H1 (cell line): ENCODE results near the gene COL5A1. TPM values are rescaled to one million over a fixed set of nuclear protein-coding genes. Genes with fewer than 3 reads are reported as not detected.
"Not testable (repeated sequence)": the region's sequence is repeated elsewhere in the genome, so short reads cannot be mapped to it uniquely, and the experiment has no call there.

Experiments
- CTCF ChIA-PET: fragments of 300-600 bp; sonication (Branson Sonifier 250); formaldehyde crosslinking; loops from one replicate; lab custom pipeline; 2021; ENCODE audit not compliant: partially characterized antibody; lab: Charles Lee
- POLR2A ChIA-PET: fragments of 300-600 bp; sonication (Branson Sonifier 250); formaldehyde crosslinking; loops from one replicate; lab custom pipeline; 2021; ENCODE audit warnings: inconsistent platforms; ENCODE audit not compliant: partially characterized antibody; lab: Charles Lee
- DNase-seq, 2 experiments: peaks; one replicate each; pipeline versions ENCODE4 v3.0.0 to v3.0.0-alpha.2; 2010 to 2022; ENCODE audit warnings: low spot score in 2 of 2, low read depth in 1 of 2, mixed read lengths in 1 of 2
- FAIRE-seq: peaks from 2 replicates; lab custom pipeline; 2011; peaks lifted over from hg19 to GRCh38; lab: Jason Lieb, UNC
- H2AFZ ChIP-seq: 2 replicates; pipeline ENCODE4 v1.8.1; 2012; ENCODE audit warnings: low read length, inconsistent platforms
- H2AK5ac ChIP-seq: 2 replicates; pipeline ENCODE4 v1.6.1; 2013; ENCODE audit warnings: low read depth, low read length
- H2BK120ac ChIP-seq: replicated peaks from 2 replicates; pipeline ENCODE3; 2013; ENCODE audit warnings: low read depth, low read length, inconsistent platforms
- H2BK12ac ChIP-seq: 2 replicates; pipeline ENCODE4 v1.6.1; 2013; ENCODE audit warnings: low read depth, low read length
- H2BK15ac ChIP-seq: 2 replicates; pipeline ENCODE4 v1.6.1; 2013; ENCODE audit warnings: low read length
- H2BK20ac ChIP-seq: 2 replicates; pipeline ENCODE4 v1.6.1; 2013; ENCODE audit warnings: low read length
- H2BK5ac ChIP-seq: 2 replicates; pipeline ENCODE4 v1.6.1; 2013; ENCODE audit warnings: low read depth, low read length
- H3K14ac ChIP-seq: 2 replicates; pipeline ENCODE4 v1.6.1; 2013; ENCODE audit warnings: inconsistent platforms; ENCODE audit not compliant: insufficient read length
- H3K18ac ChIP-seq: 2 replicates; pipeline ENCODE4 v1.6.1; 2013; ENCODE audit warnings: low read length; ENCODE audit errors: extremely low read depth
- H3K23ac ChIP-seq: 2 replicates; pipeline ENCODE4 v1.6.1; 2013; ENCODE audit warnings: inconsistent platforms; ENCODE audit not compliant: insufficient read length
- H3K23me2 ChIP-seq: 2 replicates; pipeline ENCODE4 v1.6.1; 2013; ENCODE audit warnings: low read depth, low read length
- H3K27ac ChIP-seq: 2 replicates; pipeline ENCODE4 v1.6.1; 2011; ENCODE audit warnings: low read depth, low read length, inconsistent platforms
- H3K27me3 ChIP-seq, 4 experiments: replicated peaks in 1 of 4; 1 replicate in 1 of 4; 2 replicates in 3 of 4; pipeline versions ENCODE4 v1.6.1 to v1.8.1; 2011 to 2013; ENCODE audit warnings: low read length in 3 of 4, mild to moderate bottlenecking in 3 of 4, inconsistent platforms in 2 of 4, mixed read lengths in 2 of 4, moderate library complexity in 1 of 4; ENCODE audit not compliant: control insufficient read depth in 3 of 4, insufficient read depth in 3 of 4; ENCODE audit errors: extremely low read depth in 1 of 4
- H3K36me3 ChIP-seq, 4 experiments: 2 replicates each; pipeline versions ENCODE4 v1.6.1 to v1.8.1; 2011 to 2013; ENCODE audit warnings: mild to moderate bottlenecking in 4 of 4, low read length in 3 of 4, moderate library complexity in 2 of 4, control low read depth in 1 of 4, inconsistent platforms in 1 of 4; ENCODE audit not compliant: insufficient read depth in 4 of 4, control insufficient read depth in 2 of 4
- H3K4ac ChIP-seq: replicated peaks from 2 replicates; pipeline ENCODE3; 2013; ENCODE audit warnings: low read length, low read depth, mixed read lengths, inconsistent platforms; ENCODE audit not compliant: insufficient read length
- H3K4me1 ChIP-seq, 4 experiments: replicated peaks in 1 of 4; 1 replicate in 1 of 4; 2 replicates in 3 of 4; pipeline versions ENCODE4 v1.6.1 to v1.8.1; 2011 to 2013; ENCODE audit warnings: low read length in 3 of 4, inconsistent platforms in 2 of 4, mixed read lengths in 1 of 4; ENCODE audit not compliant: insufficient read depth in 4 of 4, control insufficient read depth in 3 of 4
- H3K4me2 ChIP-seq, 2 experiments: 2 replicates each; pipeline versions ENCODE4 v1.6.1 to v1.8.1; 2011 to 2013; ENCODE audit warnings: low read depth in 2 of 2, low read length in 2 of 2, control low read depth in 1 of 2, inconsistent platforms in 1 of 2, mild to moderate bottlenecking in 1 of 2; ENCODE audit not compliant: insufficient read depth in 1 of 2
- H3K4me3 ChIP-seq, 4 experiments: fragments of 200-600, 300-600 bp in 1 of 4; sonication (generic), shearing (Covaris generic), sonication (Bioruptor Twin) in 1 of 4; 2 replicates each; pipeline versions ENCODE4 v1.5.1 to v1.8.1; 2011 to 2016; ENCODE audit warnings: low read length in 4 of 4, low read depth in 3 of 4, control low read depth in 2 of 4, inconsistent platforms in 2 of 4, mild to moderate bottlenecking in 2 of 4, mixed read lengths in 1 of 4, moderate library complexity in 1 of 4; ENCODE audit not compliant: insufficient read depth in 2 of 4; ENCODE audit errors: extremely low read depth in 1 of 4
- H3K56ac ChIP-seq: replicated peaks from 2 replicates; pipeline ENCODE3; 2013; ENCODE audit warnings: low read depth, mild to moderate bottlenecking, mixed read lengths, low read length, inconsistent platforms; ENCODE audit not compliant: insufficient read length
- H3K79me1 ChIP-seq: 2 replicates; pipeline ENCODE4 v1.6.1; 2013; ENCODE audit warnings: low read depth, low read length, control low read depth
- H3K79me2 ChIP-seq, 2 experiments: 2 replicates each; pipeline versions ENCODE4 v1.6.1 to v1.8.1; 2012 to 2013; ENCODE audit warnings: low read length in 2 of 2, mild to moderate bottlenecking in 2 of 2, inconsistent platforms in 1 of 2; ENCODE audit not compliant: insufficient read depth in 2 of 2, control insufficient read depth in 1 of 2
- H3K9ac ChIP-seq, 4 experiments: replicated peaks in 1 of 4; 1 replicate in 1 of 4; 2 replicates in 3 of 4; pipeline versions ENCODE4 v1.6.1 to v1.8.1; 2011 to 2013; ENCODE audit warnings: low read depth in 3 of 4, low read length in 3 of 4, control low read depth in 2 of 4, mild to moderate bottlenecking in 2 of 4, moderate library complexity in 2 of 4, inconsistent platforms in 1 of 4; ENCODE audit errors: extremely low read depth in 1 of 4
- H3K9me3 ChIP-seq, 2 experiments: 2 replicates each; pipeline versions ENCODE4 v1.6.1 to v1.8.1; 2012 to 2013; ENCODE audit warnings: mild to moderate bottlenecking in 2 of 2, moderate library complexity in 2 of 2, control low read depth in 1 of 2, inconsistent platforms in 1 of 2, low read depth in 1 of 2, low read length in 1 of 2, mixed read lengths in 1 of 2; ENCODE audit not compliant: insufficient read depth in 2 of 2
- H4K20me1 ChIP-seq, 2 experiments: replicated peaks in 1 of 2; 2 replicates each; pipeline versions ENCODE3 to v1.8.1; 2011 to 2013; ENCODE audit warnings: inconsistent platforms in 2 of 2, low read length in 2 of 2, mild to moderate bottlenecking in 1 of 2; ENCODE audit not compliant: insufficient read depth in 2 of 2, control insufficient read depth in 1 of 2
- H4K5ac ChIP-seq: 2 replicates; pipeline ENCODE4 v1.6.1; 2013; ENCODE audit warnings: low read length, low read depth, mixed read lengths, inconsistent platforms; ENCODE audit not compliant: insufficient read length
- H4K8ac ChIP-seq: 2 replicates; pipeline ENCODE4 v1.8.0; 2013; ENCODE audit warnings: mild to moderate bottlenecking, moderate library complexity, low read length, inconsistent platforms; ENCODE audit not compliant: insufficient read depth; ENCODE audit errors: extremely low read depth
- H4K91ac ChIP-seq: replicated peaks from 2 replicates; pipeline ENCODE3; 2013; ENCODE audit warnings: low read length, mixed read lengths, inconsistent platforms; ENCODE audit not compliant: insufficient read length
- WGBS, 2 experiments: shearing (Covaris generic) in 1 of 2; methylation state at CpG; one replicate each; pipeline versions ENCODE4 v1.1.6 to v1.1.7; 2013 to 2015; ENCODE audit warnings: low lambda C conversion rate in 2 of 2, mixed read lengths in 2 of 2, inconsistent platforms in 1 of 2, low coverage in 1 of 2, missing lambda C conversion rate in 1 of 2; ENCODE audit not compliant: insufficient replicate concordance in 2 of 2, insufficient coverage in 1 of 2, insufficient read length in 1 of 2; ENCODE audit errors: extremely low coverage in 1 of 2, missing lambda C conversion rate in 1 of 2; 5-methylcytosine and 5-hydroxymethylcytosine counted together
- polyA plus RNA-seq, 7 experiments: library from polyadenylated mRNA; depleted of rRNA in 3 of 7; stranded (reverse) in 5 of 7; unstranded in 2 of 7; fragments of >200 nt in 5 of 7; fragments of 200-250 nt in 2 of 7; gene quantifications; 1 replicate in 5 of 7; 2 replicates in 1 of 7; 4 replicates in 1 of 7; pipeline versions ENCODE4 v1.2.1 to v1.2.3, GENCODE V29; 2011 to 2013; ENCODE audit warnings: missing spikeins in 2 of 7, mixed read lengths in 2 of 7
- total RNA-seq: library from RNA; stranded (reverse); fragmentation: NEBNext Ultra II Directional; extraction: Animal tissue kit (Norgen Biotek cat#: 25700); gene quantifications from 2 replicates; pipeline ENCODE4 v1.2.1, GENCODE V29; 2021

COL5A1 gene
- total and polyA plus RNA-seq, 2 of the 8 experiments (the other 6 are each of a cell fraction or from before 2014, with no cell fraction given) = 3.8 to 12.0 TPM

- not testable (repeated sequence) for H3K9me3 ChIP-seq, H3K27ac ChIP-seq, H3K23me2 ChIP-seq, H3K4me3 ChIP-seq, H4K5ac ChIP-seq, H3K9ac ChIP-seq, H3K4me1 ChIP-seq, FAIRE-seq, H3K18ac ChIP-seq, H4K91ac ChIP-seq, H3K23ac ChIP-seq, H3K27me3 ChIP-seq, H3K79me2 ChIP-seq, DNase-seq, H3K4ac ChIP-seq, H3K4me2 ChIP-seq, H3K36me3 ChIP-seq, H2BK12ac ChIP-seq, H2BK20ac ChIP-seq, H4K8ac ChIP-seq, H3K79me1 ChIP-seq, H3K14ac ChIP-seq, H2BK15ac ChIP-seq, H3K56ac ChIP-seq, H2AFZ ChIP-seq, H4K20me1 ChIP-seq, H2BK5ac ChIP-seq, H2AK5ac ChIP-seq, H2BK120ac ChIP-seq
- 92% methylated on average over 2 of the region's 2 CpGs; no CpG with 5 or more reads in 1 of the 2 experiments for WGBS, 2 experiments
- CTCF ChIA-PET = interaction anchor here (1.2 kb wide), 1 partner anchor 78 kb away, joined by 3 read pairs; no protein-coding TSS in a partner anchor
- POLR2A ChIA-PET = interaction anchor here (0.7 kb wide), 1 partner anchor 492 kb away, joined by 3 read pairs; no protein-coding TSS in a partner anchor
These were observed 215.8 kb downstream of the COL5A1 start for GRCh38 chr9:134857451-134857850.
